ENCODE data around the gene CD80. TPM values are rescaled to one million over a fixed set of nuclear protein-coding genes. Genes with fewer than 3 reads are reported as not detected.

CD80 gene
- total RNA-seq, 4 donors from 2014 or later: 0.13 TPM; not detected in 3

DNA sequence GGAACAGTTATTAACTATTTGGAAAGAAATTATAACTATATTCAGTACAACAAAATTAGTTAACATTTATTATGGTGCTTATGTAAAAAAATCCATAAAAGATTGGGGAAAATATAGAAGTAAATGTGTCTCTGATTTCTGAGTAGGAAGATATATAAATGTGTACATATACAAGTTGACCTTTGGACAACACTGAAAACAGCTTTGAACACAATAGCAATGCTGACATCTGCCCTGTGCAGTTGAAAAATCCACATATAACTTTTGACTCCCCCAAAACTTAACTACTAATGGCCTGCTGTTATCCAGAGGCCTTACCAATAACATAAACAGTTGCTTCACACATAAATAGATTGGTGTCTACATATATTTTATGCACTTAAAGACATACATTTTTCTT, 48.7 kb downstream of the CD80 start:
- intact Hi-C loops (cut with DNase I; ENCODE audit: low total_unique reads): no loop called here
- H3K36me3 ChIP-seq: peaks cover 0 to 69% of the 10 kb centered on the region in 2 donors
- no peak for ATAC-seq
- DNase-seq: no peak
- H3K4me1 ChIP-seq: no peaks in the 10 kb centered on the region
- no peak overlapping the region for H3K27ac ChIP-seq
- no peaks in the 10 kb centered on the region for H3K27me3 ChIP-seq
- H3K4me3 ChIP-seq: no peak overlapping the region
- H3K9me3 ChIP-seq: no peaks in the 10 kb centered on the region
- in situ Hi-C loops (cut with MboI; ENCODE audit: low sequenced_read_pairs in 4 of 4): loop anchor here in 3 of 4 donors (25.0 kb wide), 1 partner anchor 177 kb away; the partner anchor contains the start of gene COX17 (in 3 of the 3)
- TF ChIP-seq POLR2A (IDR thresholded peaks at IDR 0.05): no peak
- TF ChIP-seq CTCF (IDR thresholded peaks at IDR 0.05 in 4 of 5, conservative IDR thresholded peaks at IDR 0.05 in 1 of 5): no peak

DNA sequence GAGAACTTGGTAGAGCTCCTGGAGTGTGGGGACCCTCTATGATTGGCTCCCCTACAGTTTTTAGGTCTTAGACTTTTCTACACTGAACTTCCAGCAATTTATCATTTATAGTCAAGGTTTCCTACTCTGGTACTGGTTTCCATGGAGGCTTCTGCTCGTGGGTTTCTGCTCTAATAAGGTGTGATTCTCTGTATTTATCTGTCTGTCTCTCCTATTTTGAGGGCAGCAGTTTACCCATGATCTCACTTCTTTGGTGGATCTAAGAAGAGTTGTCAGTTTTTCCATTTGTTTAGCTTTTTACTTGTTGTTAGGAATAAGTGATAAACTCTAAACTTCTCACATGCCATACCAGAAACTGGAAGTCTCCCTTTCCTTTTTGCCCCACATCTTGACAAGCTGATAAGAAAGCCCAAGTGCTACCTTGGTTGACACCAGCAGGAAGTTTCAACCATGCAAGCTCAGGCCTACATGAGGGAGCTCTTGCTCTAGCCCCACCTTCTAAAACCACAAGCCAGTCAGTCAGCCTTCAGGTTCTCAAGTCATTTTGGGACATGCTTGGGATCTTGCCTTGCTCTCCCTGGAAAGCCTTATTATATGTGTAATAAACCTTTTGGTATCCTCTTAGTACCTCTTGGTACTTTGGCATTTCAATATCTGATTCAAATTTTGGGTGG, 51.1 kb downstream of the CD80 start:
- H3K4me1 ChIP-seq: no peaks in the 10 kb centered on the region
- no peak overlapping the region for H3K4me3 ChIP-seq
- H3K27me3 ChIP-seq: no peaks in the 10 kb centered on the region
- DNase-seq: no peak
- TF ChIP-seq CTCF (IDR thresholded peaks at IDR 0.05 in 4 of 5, conservative IDR thresholded peaks at IDR 0.05 in 1 of 5) (no peak), POLR2A (IDR thresholded peaks at IDR 0.05) (no peak)
- intact Hi-C loops (cut with DNase I; ENCODE audit: low total_unique reads): no loop called here
- ATAC-seq: no peak
- peaks cover 5 to 70% of the 10 kb centered on the region in 2 donors for H3K36me3 ChIP-seq
- H3K27ac ChIP-seq: no peak overlapping the region
- H3K9me3 ChIP-seq: no peaks in the 10 kb centered on the region
- in situ Hi-C loops (cut with MboI; ENCODE audit: low sequenced_read_pairs in 4 of 4): loop anchor here in 3 of 4 donors (25.0 kb wide), 1 partner anchor 179 kb away; the partner anchor contains the start of gene COX17 (in 3 of the 3)

- intact Hi-C loops (cut with DNase I; ENCODE audit: low total_unique reads): no loop called here
- H3K27me3 ChIP-seq: no peaks in the 10 kb centered on the region
- no peak overlapping the region for H3K4me3 ChIP-seq
- no peaks in the 10 kb centered on the region for H3K9me3 ChIP-seq
- no peak for DNase-seq
- no peak overlapping the region for H3K27ac ChIP-seq
- H3K4me1 ChIP-seq: no peaks in the 10 kb centered on the region
- in situ Hi-C loops (cut with MboI; ENCODE audit: low sequenced_read_pairs in 4 of 4): loop anchor here in 3 of 4 donors (25.0 kb wide), 1 partner anchor 180 kb away; the partner anchor contains the start of gene COX17 (in 3 of the 3)
- no peak for TF ChIP-seq POLR2A (IDR thresholded peaks at IDR 0.05)
- no peak for TF ChIP-seq CTCF (IDR thresholded peaks at IDR 0.05 in 4 of 5, conservative IDR thresholded peaks at IDR 0.05 in 1 of 5)
- H3K36me3 ChIP-seq: peaks cover 5 to 69% of the 10 kb centered on the region in 2 donors
- no peak for ATAC-seq
Observed at GRCh38 chr3:119507404-119507803, 52.0 kb downstream of the CD80 start.

DNA sequence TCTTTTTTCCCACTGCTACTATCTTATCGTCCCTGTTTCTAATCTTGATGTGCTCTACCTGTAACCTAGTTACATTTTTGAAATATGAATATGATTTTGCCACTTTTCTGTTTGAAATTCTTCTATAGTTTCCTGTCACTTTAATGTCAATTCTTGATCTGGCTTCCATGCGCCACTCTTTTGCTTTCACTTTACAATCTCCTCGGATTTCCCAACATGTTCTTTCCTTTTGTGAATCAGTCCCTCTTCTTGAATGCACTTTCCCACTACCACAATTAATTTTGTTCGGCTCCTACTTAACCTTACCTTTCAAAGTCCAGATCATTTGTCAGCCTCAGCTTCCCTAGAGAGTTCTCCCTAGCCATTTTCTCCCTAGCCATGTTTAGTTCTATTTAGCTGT, 52.8 kb downstream of the CD80 start:
- in situ Hi-C loops (cut with MboI; ENCODE audit: low sequenced_read_pairs in 4 of 4): loop anchor here in 3 of 4 donors (25.0 kb wide), 1 partner anchor 181 kb away; the partner anchor contains the start of gene COX17 (in 3 of the 3)
- H3K27ac ChIP-seq: peak overlapping the region in 1 of 4 donors; percentile 24
- no peaks in the 10 kb centered on the region for H3K9me3 ChIP-seq
- no peak for TF ChIP-seq POLR2A (IDR thresholded peaks at IDR 0.05)
- TF ChIP-seq CTCF (IDR thresholded peaks at IDR 0.05 in 4 of 5, conservative IDR thresholded peaks at IDR 0.05 in 1 of 5): no peak
- H3K36me3 ChIP-seq: peaks cover 5 to 69% of the 10 kb centered on the region in 2 donors
- ATAC-seq: no peak
- DNase-seq: no peak
- no peak overlapping the region for H3K4me3 ChIP-seq
- peaks cover 0 to 2% of the 10 kb centered on the region in 2 donors for H3K4me1 ChIP-seq
- H3K27me3 ChIP-seq: no peaks in the 10 kb centered on the region
- intact Hi-C loops (cut with DNase I; ENCODE audit: low total_unique reads): no loop called here
